SH-SY5Y (cell line): Measurements from ENCODE around the gene MS4A7.

ENCODE experiments used
- GATA2 ChIP-seq: IDR thresholded peaks from 2 replicates; pipeline ENCODE4 v1.6.1; 2011; ENCODE audit warnings: mild to moderate bottlenecking, low read depth, low read length
- GATA3 ChIP-seq: IDR thresholded peaks from 2 replicates; pipeline ENCODE4 v1.6.1; 2011; ENCODE audit warnings: low read depth, mild to moderate bottlenecking, low read length, moderate library complexity

DNA sequence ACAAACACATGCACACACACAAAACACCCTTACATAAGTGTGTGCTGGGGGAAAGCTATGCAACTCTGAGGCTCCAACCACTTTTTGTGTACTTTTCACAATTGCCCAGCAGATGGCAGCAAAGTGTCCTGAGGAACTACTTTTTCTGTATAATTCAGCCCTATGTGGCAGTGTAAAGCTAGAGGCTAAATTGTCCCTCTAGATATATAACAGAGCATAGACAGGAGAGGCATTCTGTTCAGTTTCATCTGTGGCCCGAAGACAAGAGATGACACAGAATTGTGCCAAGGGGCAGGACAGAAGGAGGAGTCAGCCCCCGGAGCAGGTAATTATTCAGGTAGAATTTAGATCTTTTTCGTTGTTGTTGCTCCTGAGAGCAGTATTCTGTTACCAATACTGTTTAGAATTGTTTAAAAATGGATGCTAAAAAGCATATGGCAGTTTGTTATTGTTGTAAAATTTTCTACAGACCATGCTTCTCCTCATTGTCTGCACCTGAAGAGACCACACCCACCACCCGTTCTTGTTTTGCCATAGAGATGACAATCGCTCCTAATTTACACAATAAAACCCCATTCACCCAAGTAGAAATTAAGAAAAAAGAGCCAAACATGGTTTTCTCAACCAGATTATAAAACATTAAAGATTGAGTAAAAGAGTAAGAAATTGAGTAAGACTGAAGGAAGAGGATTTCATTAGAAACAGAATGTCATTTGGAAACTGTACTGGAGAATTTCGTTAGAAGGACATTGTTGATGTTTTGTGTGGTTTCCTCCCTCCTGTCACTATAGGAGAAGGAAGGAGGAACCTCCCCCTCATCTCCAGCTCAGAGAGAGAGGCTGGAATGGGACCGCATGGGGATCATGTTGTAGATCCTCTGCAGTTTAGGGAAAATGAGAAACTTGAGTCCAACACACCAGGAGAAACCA is 14.5 kb upstream of the MS4A7 start:
- TF ChIP-seq GATA3: no peak
- no peak for TF ChIP-seq GATA2
